Stimulated activated CD8-positive, alpha-beta memory T cell treated with anti-CD3 and anti-CD28 coated beads, Interleukin-12 subunit alpha, Interleukin-12 subunit beta, amount 100 ng/mL, for 24 hours (primary cell): Measurements from ENCODE around the gene DHRSX.
"Not testable (repeated sequence)": the region's sequence is repeated elsewhere in the genome, so short reads cannot be mapped to it uniquely, and the experiment has no call there.

Source experiments
- DNase-seq: peaks from one replicate; pipeline ENCODE4 v3.0.0-alpha.2; 2020; ENCODE audit errors: extremely low read depth

The DHRSX gene

GRCh38 chrX:2500803-2501558 lies at the start of gene DHRSX, which contains the start of gene ZBED1:
TSS of gene DHRSX (minus strand) at chrX:2500976. CDS start at chrX:2500925, 51 bp downstream.
TSS of gene ZBED1 (minus strand) at chrX:2500976. CDS start at chrX:2490719, 10,257 bp downstream.
- DNase-seq = peak; percentile 31

- no peak for DNase-seq
These were observed 49.1 kb upstream of the DHRSX start for GRCh38 chrX:2549876-2550275.

GRCh38 chrX:2548711-2549423 lies 48.1 kb upstream of the DHRSX start:
- no peak for DNase-seq

GRCh38 chrX:2547736-2548135 lies 47.0 kb upstream of the DHRSX start:
- DNase-seq = no peak

- no peak for DNase-seq
These were observed 45.7 kb upstream of the DHRSX start for GRCh38 chrX:2546496-2546895.

GRCh38 chrX:2545144-2545543 lies 44.4 kb upstream of the DHRSX start:
- DNase-seq = no peak

GRCh38 chrX:2542826-2543521 lies 42.2 kb upstream of the DHRSX start:
- no peak for DNase-seq

- DNase-seq = no peak
These were observed 40.8 kb upstream of the DHRSX start for GRCh38 chrX:2541603-2542002.

GRCh38 chrX:2540426-2540947 lies 39.7 kb upstream of the DHRSX start:
- no peak for DNase-seq

- DNase-seq = no peak
These were observed 38.8 kb upstream of the DHRSX start for GRCh38 chrX:2539586-2539985.

GRCh38 chrX:2538031-2538757 lies 37.4 kb upstream of the DHRSX start:
- DNase-seq = no peak

GRCh38 chrX:2536974-2537373 lies 36.2 kb upstream of the DHRSX start:
- no peak for DNase-seq

- DNase-seq = no peak
These were observed 35.4 kb upstream of the DHRSX start for GRCh38 chrX:2536141-2536540.

- not testable (repeated sequence) for DNase-seq
These were observed 33.7 kb upstream of the DHRSX start for GRCh38 chrX:2534261-2535021.

GRCh38 chrX:2533424-2533823 lies 32.6 kb upstream of the DHRSX start:
- no peak for DNase-seq

GRCh38 chrX:2526390-2526789 lies 25.6 kb upstream of the DHRSX start:
- no peak for DNase-seq

GRCh38 chrX:2523911-2524310 lies 23.1 kb upstream of the DHRSX start:
- no peak for DNase-seq

- no peak for DNase-seq
These were observed 21.2 kb upstream of the DHRSX start for GRCh38 chrX:2521927-2522386.

GRCh38 chrX:2521092-2521926 lies 20.5 kb upstream of the DHRSX start:
- DNase-seq = no peak

GRCh38 chrX:2520539-2520938 lies 19.8 kb upstream of the DHRSX start:
- DNase-seq = no peak
